H1 (cell line): ENCODE results near the gene RPS3A.
A peak's percentile ranks its signal among the peaks of the same experiment; 100 is the strongest.

Experiments
- ATF3 ChIP-seq: IDR thresholded peaks from 2 replicates; pipeline ENCODE4 v1.6.1; 2011; ENCODE audit warnings: low read depth, mild to moderate bottlenecking, low read length; ENCODE audit not compliant: insufficient read depth
- CTCF ChIP-seq, 3 experiments: IDR thresholded peaks; 1 replicate in 2 of 3; 2 replicates in 1 of 3; pipeline versions ENCODE4 v1.5.1 to v1.6.1; 2011; ENCODE audit warnings: low read length in 3 of 3, mild to moderate bottlenecking in 3 of 3, inconsistent platforms in 2 of 3, low read depth in 1 of 3, moderate library complexity in 1 of 3; ENCODE audit not compliant: insufficient read depth in 1 of 3; ENCODE audit errors: control extremely low read depth in 1 of 3
- KDM4A ChIP-seq: IDR thresholded peaks from one replicate; pipeline ENCODE4 v1.7.1; 2012; ENCODE audit warnings: low read depth, mild to moderate bottlenecking, moderate library complexity, low read length, inconsistent platforms; ENCODE audit not compliant: severe bottlenecking
- NANOG ChIP-seq: IDR thresholded peaks from 2 replicates; pipeline ENCODE4 v1.6.1; 2011; ENCODE audit warnings: low read length, low read depth, mild to moderate bottlenecking, inconsistent platforms; ENCODE audit not compliant: insufficient read depth, poor library complexity, severe bottlenecking
- POLR2A ChIP-seq, 2 experiments: IDR thresholded peaks; 1 replicate in 1 of 2; 2 replicates in 1 of 2; pipeline ENCODE4 v1.6.1; 2011; ENCODE audit warnings: low read depth in 2 of 2, low read length in 2 of 2, mild to moderate bottlenecking in 2 of 2; ENCODE audit errors: control extremely low read depth in 1 of 2
- POLR2AphosphoS5 ChIP-seq: IDR thresholded peaks from 2 replicates; pipeline ENCODE4 v1.6.1; 2011; ENCODE audit warnings: low read depth, low read length
- SIX5 ChIP-seq: IDR thresholded peaks from 2 replicates; pipeline ENCODE4 v1.6.1; 2011; ENCODE audit warnings: mild to moderate bottlenecking, low read depth, low read length
- TAF7 ChIP-seq: optimal IDR thresholded peaks from 2 replicates; pipeline ENCODE3; 2011; ENCODE audit warnings: low read depth, mild to moderate bottlenecking, inconsistent platforms, low read length, moderate library complexity, borderline replicate concordance
- TBP ChIP-seq: IDR thresholded peaks from 2 replicates; pipeline ENCODE4 v1.6.1; 2011; ENCODE audit warnings: low read depth, low read length, improper control_type of control experiment

GRCh38 chr4:151110236-151110635 is 10.8 kb downstream of the RPS3A start:
- TF ChIP-seq POLR2AphosphoS5 = peak; percentile 80
- no peak for TF ChIP-seq KDM4A
- no peak for TF ChIP-seq SIX5
- no peak for TF ChIP-seq POLR2A (IDR thresholded peaks at IDR 0.05; ENCODE audit: control extremely low read depth in 1 of 2, low read depth in 2 of 2, low read length in 2 of 2)
- TF ChIP-seq TAF7 = no peak
- TF ChIP-seq CTCF (IDR thresholded peaks at IDR 0.05; ENCODE audit: control extremely low read depth in 1 of 3, insufficient read depth in 1 of 3, low read depth in 1 of 3, low read length in 3 of 3) = no peak
- TF ChIP-seq TBP = no peak
- TF ChIP-seq NANOG = no peak
- no peak for TF ChIP-seq ATF3
